GM12872 (cell line): ENCODE measurements around the gene MMP17.

Experiments
- TF ChIP-seq, protein P1 (sequence below): IDR thresholded peaks from 3 replicates; pipeline ENCODE4 v1.5.1; 2011; ENCODE audit warnings: low read depth, mild to moderate bottlenecking, low read length, moderate library complexity; ENCODE audit not compliant: insufficient read depth

The MMP17 gene

DNA sequence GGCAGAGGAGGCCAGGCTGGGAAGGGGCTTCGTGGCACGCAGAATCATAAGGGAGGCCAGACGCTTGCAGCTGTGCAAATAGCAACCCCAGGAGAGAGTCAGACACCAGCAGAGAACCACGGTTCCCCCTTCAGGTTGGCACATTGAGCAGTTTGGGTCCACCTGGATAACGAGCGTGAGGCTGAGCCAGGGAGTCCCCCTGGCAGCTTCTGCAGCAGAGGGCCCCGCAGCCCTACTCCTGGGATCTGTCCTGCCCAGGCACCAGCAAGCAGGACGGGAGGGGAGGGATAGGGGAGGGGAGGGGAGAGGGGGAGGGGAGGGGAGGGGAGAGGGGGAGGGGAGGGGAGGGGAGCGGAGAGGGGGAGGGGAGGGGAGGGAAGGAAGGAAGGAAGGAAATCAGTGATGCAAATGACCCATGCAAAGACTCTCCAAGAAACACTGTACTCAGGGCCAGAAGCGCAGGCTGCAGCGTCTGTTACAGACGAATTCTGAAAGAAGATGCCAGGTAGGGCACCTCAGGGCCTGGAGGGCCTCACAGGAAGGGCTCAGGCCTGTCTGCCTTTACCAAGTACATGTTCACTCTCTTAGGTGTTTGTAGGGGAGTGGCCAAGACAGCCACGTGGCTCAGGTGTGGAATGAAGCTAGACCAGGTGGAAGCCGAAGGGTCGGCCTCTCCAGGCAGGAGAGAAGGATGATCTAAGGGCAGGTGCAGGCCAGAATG lies 32.3 kb upstream of the MMP17 start:
- TF ChIP-seq, protein P1, sequence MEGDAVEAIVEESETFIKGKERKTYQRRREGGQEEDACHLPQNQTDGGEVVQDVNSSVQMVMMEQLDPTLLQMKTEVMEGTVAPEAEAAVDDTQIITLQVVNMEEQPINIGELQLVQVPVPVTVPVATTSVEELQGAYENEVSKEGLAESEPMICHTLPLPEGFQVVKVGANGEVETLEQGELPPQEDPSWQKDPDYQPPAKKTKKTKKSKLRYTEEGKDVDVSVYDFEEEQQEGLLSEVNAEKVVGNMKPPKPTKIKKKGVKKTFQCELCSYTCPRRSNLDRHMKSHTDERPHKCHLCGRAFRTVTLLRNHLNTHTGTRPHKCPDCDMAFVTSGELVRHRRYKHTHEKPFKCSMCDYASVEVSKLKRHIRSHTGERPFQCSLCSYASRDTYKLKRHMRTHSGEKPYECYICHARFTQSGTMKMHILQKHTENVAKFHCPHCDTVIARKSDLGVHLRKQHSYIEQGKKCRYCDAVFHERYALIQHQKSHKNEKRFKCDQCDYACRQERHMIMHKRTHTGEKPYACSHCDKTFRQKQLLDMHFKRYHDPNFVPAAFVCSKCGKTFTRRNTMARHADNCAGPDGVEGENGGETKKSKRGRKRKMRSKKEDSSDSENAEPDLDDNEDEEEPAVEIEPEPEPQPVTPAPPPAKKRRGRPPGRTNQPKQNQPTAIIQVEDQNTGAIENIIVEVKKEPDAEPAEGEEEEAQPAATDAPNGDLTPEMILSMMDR, result no peak

DNA sequence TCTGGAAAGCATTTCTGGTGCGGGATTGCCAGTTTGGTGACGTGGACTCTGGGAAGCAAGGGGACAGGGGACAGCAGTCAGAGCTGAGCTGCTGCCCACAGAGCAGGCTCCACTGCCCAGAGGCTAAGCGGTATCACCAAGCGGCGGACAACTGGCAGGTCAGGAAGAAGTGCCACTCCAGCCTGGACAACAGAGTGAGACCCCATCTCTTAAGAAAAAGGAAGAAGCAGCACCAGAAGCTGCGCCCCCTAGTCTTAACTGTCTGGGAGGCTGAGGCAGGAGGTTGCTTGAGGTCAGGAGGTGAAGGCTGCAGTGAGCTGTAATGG lies 31.8 kb upstream of the MMP17 start:
- TF ChIP-seq, protein P1, result no peak

DNA sequence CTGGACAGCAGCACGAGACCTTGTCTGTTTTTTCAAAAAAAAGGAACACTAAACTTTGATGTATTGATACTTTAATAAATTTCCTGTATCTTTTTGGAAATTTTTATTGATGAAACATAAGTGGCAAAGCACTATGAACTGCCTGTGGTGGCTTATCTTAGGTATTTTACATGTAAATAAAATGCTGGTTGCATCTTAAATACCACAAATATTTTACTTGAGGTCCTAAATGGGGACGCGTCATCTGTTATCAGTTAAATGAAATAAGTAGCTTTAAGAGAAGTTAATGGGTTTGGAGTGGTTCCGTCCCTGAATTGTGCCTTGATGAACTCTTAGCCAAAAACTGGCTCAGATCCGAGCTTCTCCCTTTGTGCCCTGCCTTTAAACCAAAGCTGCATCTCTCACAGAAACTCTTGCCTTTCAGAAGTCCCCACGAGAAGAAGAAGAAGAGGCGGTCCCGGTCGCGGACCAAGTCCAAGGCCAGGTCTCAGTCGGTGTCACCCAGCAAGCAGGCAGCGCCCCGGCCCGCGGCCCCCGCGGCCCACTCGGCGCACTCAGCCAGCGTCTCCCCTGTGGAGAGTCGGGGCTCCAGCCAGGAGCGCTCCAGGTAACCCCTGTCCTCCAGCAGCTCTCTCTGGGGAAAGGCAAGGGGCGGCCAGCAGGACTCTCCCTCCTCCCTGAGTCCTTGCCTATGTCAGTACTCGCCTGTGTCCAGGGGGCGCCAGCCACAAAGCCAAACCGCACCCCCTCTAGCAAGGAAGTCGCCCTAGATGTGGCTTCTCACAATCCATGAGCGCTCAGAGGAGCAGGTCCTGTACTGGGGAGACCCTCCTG lies 31.2 kb upstream of the MMP17 start:
- TF ChIP-seq, protein P1, result no peak

DNA sequence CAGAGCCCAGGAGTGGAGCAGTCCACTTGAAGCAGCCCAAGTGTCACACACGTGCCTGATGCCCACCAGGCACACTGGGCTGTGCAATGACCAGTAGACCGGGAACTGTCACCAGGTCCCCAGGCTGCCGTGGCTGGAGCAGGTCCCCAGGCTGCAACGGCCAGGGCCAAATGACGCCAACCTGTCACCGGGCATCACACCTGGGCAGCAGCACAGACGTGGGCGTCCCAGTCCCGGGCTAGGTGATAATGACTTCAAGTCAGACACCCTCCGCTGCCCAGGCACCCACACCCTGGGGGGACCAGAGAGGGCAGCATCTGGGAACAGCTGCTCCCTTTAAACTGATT lies 30.6 kb upstream of the MMP17 start:
- TF ChIP-seq, protein P1, result no peak

DNA sequence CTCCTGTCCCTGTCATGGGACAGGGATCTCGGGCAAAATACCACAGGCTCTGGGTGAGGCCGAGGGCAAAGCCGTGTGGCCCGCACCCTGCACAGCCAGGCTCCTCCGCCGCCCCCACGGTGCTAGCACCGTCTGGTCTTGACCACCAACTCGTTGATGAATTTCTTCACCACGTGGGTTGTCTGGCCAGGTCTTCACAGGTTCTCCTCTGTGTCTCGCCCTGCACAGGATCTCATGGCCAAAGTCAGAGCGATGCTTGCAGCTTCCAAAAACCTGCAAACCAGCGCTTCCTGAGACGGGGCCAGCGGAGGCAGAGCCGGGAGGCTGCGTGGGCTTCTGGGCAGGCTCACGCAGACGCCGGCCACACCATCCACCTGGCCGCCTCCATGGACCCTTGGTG lies 29.0 kb upstream of the MMP17 start:
- TF ChIP-seq, protein P1, result no peak

DNA sequence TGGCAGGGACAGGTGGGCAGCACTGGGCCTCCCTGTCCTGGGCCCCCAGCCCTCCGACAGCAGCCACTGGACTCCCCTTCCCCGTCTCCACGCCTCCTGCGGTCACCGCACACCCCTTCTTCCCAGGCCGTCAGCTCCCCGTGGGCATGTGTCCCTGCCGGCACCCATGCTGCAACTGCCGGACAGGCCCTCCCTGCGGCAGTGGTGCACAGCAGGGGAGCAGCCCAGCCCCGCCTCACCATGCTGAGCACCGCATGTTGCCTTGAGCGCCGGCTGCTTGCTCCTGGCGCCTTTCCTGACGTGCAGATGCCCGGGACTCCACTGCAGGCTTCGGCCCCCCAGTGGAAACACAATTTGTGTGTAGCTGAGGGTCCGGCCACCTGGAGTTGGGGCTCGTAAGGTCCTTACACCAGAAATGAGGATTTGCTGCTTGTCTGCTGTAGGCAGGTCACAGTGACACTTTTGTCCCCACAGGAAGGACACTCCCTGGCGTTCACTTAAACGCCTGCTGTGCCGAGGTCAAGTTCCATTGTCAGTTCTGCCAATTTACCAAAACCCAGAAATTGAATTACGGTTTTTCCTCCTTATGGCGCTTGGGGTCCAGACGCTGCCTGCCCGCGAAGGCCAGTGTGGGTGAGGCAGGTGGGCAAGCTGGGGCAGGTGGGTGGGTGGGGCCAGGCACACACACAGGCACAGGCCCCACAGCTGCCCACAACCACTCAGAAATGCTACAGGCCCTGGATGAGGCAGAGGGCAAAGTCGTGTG lies 28.2 kb upstream of the MMP17 start:
- TF ChIP-seq, protein P1, result no peak

DNA sequence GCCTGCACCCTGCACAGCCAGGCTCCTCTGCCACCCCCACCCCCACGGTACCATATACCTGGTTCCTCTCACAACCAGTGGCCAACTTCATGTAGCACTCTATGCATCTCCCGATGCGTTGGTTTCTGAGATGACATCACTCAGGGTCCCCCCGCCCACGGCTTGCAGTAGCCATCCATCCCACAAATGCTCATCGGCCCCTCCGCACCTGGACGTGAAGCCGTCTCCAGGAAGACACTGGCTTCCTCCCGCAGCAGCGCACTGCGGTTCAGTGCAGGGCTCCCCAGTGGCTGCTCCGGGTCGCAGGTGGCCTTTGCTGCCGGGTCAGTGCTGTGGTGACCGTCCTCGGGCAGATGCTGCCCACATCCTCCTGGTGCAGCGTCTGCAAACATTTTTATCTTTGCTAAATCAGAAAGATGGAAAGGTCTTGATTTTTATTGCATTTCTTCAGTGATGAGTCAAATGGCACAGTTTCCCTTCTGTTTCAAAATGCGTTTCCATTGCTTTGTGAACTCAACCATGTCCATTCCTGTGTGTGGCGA lies 27.5 kb upstream of the MMP17 start:
- TF ChIP-seq, protein P1, result no peak
